HG03571 (cell line): ENCODE measurements around the gene NPRL2.
"Not testable (repeated sequence)": the region's sequence is repeated elsewhere in the genome, so short reads cannot be mapped to it uniquely, and the experiment has no call there.

Experiments used
- ATAC-seq: cut with Tn5 transposase; IDR thresholded peaks from one replicate; pipeline ENCODE4 v1.9.1; 2021; ENCODE audit not compliant: unreplicated experiment

Gene NPRL2

DNA sequence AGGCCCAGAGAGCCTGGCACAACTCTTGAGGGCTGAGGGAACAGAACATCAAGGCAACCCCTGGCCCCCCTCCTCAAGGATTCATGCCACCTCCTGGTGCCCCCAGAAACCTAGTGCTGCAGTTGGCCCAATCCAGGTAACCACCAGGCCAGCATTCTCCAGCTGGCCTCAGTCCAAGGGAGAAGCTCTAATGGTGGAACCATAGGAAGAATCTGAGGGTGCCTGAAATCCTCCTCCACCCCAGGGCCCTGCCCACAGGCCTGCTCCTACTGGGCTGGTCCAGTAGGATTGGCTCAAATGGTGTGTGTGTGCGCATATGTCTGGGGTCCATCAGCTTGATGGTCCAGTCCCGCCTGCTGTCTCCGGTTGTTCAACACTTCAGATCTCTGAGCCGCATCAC lies 35.8 kb downstream of the NPRL2 start:
- no peak for ATAC-seq

DNA sequence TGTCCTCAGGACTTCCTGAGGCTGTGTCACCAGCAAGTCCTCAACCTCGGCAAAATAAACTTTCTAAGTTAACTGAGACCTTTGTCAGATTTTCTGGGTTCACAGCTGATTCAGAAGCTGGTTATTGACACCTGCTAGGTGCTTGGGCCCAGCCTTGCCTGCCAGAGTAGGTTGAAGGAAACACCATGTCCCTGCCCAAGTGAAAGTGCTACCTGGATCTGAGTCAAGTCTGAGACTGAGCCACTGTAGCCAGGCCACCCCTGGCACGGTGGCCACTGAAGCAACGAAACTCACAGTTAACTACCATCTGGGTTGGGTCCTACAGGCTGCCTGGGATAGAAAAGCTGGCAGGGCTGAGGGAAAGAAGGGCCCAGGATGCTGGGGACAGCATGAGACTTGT lies 36.2 kb downstream of the NPRL2 start:
- no peak for ATAC-seq

DNA sequence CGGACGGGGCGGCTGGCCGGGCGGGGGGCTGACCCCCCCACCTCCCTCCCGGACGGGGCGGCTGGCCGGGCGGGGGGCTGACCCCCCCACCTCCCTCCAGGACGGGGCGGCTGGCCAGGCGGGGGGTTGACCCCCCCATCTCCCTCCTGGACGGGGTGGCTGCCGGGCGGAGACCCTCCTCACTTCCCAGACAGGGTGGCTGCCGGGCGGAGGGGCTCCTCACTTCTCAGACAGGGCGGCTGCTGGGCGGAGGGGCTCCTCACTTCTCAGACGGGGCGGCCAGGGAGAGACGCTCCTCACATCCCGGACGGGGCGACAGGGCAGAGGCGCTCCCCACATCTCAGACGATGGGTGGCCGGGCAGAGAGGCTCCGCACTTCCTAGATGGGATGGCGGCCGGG lies 38.5 kb downstream of the NPRL2 start:
- not testable (repeated sequence) for ATAC-seq

DNA sequence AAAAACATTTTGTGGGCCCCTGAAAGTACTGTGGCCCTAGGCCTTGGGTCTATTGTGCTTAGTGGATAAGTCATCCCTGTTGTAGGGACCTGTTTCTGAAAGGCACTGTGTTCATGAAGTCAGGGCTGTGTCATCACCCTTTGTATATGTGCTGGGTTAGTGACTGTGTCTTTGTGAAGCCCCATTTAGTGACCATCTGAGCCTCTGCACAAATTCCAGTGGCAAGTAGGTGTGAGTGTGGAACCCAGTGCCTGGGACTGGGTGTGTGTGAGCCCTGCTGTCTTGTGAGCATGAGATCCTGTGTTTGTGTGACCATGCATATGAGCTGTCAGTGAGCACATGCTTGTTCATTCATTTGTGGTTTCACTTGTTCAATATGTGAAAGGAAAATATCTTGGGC lies 46.0 kb downstream of the NPRL2 start:
- ATAC-seq: no peak

DNA sequence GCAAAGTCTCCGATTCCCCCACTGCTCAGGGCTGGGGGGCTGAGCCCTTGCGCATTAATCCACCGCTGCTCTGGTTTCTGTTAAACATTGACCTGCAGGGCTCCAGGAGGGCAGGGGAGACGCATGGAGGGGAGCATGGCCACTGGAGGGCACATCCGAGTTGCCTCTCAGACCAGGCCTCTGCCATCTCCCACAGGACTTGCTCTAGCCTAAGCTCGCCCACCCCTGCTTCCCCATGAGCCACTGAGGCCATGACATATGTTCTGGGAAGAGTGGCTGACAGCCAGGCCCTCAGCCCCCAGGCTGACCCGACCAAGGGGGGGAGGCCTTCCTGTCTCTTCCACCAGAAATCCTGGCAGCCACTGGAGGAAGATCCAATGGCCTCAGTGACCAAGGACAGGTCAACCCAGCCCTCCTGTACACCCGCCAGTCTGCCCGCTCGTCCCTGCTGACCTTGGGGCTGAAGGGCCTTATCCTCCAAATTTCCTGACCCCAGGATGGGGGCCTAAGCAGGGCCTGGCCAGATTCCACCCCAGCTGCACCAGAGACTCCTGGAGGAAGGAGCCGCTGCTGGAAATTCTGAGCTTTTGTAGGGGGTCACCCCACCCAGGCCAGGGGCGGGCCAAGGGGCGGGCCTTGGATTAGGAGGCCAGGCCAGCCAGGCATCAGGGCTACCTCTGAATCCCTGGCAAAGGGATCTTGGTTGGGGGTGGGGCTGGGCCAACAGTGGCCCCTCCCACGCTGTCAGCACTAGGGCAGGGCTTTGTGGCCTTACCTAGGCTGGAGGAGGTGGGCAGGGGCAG lies 47.4 kb downstream of the NPRL2 start, which contains the start of gene HYAL1:
Gene HYAL1 (minus strand): TSS at position 562 of the 803 bp plus-strand sequence. CDS start 618 bp downstream, outside the sequence.
- ATAC-seq: no peak

DNA sequence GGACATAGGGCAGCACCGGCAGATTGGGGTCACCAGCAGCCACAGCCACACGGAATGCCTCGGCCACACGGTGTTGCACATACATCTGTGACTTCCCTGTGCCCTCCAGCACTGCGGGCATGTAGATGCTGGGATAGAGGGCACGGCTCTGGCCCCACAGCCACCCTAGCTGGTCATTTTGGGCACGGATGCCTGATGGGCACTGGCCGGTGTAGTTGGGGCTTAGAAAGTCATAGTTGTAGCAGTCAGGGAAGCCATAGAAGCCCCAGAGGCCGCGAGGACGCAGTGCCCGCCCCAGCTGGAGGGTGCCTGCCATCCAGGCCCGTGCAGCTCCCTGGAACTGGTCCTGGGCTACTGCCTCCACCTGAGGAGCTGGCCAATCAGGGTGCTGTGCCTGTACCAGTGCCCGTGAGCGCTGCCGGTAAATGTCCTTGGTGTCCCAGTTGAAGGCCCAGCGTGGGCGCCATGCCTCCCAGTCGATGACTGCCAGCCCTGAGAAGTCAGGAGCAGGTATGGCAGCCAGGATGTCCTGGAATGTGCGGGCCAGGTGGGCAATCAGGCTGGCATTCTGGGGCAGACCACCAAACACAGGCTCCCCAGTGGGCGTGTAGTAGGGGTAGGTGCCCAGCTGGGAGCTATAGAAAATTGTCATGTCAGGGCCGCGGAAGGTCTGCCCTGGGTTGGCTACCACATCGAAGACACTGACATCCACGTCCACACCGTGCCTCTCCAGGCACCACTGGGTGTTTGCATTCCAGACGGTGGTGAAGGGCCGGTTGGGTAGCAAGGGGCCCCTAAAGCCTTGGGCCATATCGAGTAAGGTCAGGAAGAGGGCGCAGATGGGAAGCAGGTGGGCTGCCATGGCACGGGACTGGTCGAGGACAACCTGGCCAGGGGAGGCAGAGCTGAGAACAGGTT lies 48.2 kb downstream of the NPRL2 start:
- ATAC-seq: no peak

DNA sequence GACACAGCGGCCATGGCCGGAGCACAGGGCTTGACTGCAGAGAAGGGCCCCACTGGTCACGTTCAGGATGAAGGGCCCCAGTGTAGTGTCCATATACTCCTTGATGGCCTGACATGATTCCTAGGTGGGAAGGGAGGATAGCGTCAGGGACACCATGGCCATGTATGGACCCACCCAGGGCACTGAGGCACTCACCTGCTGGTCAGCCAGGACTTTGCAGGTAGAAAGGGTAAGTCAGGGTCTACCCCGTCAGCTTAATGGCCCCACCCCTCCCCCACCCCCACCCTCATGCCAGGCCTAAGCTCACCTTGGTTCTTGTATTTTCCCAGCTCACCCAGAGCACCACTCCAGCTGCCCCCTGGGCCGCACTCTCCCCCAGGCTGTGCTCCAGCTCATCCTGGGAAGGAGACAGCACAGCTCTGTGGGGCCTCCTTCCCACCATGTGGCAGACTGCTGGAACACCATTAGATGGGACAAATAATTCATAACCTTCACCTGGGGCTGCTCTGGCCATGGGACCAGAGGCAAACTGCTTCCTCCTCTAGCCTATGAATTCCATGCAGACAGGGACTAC lies 49.8 kb downstream of the NPRL2 start:
- no peak for ATAC-seq

DNA sequence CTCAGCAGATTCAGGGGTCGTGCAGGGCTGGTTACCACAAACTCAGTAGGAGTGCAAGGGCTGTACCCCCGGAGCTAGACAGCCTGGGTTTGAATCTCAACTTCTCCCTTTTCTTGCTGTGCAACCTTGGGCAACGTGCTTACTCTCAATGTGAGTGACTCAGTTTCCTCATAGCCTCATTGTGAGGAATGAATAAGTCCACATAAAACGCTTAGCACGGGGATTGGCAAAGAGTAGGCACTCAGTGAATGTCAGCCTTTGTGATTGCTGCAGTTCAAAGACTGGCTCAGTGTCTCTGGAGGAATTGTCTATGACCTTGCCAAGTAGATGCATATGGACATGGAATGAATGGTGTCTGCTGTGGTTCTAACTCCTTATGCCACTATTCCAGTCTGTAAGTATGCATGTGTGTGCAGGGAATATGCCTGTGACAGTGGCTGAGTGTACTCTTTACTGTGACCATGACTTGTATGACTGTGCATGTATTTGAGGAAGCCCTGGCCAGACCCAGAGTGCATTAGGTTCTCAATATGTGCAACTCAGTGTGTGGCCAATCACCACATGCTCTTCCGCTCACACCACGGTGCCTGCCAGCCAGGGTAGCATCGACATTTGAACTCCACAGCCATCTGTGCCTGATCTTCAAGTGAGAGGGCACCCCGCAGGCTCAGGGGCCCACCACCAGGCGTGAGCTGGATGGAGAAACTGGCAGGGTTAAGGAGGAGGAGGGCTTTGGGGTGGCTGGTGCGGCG lies 50.5 kb downstream of the NPRL2 start:
- ATAC-seq: no peak

DNA sequence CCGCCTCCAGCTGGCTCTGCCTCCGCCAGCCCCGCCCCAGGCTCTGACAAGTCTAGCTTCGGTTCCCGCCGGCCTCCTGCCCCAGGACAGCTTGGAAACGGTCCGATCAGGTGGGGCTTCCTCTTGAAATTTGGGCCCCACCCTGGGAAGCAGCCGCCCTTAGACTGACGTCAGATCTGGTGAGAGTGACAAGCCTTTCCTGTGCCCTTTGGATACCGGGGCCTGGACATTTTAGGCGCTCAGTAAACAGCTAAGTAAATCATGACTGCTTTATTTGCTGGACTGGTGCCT lies 51.0 kb downstream of the NPRL2 start:
- ATAC-seq: no peak

DNA sequence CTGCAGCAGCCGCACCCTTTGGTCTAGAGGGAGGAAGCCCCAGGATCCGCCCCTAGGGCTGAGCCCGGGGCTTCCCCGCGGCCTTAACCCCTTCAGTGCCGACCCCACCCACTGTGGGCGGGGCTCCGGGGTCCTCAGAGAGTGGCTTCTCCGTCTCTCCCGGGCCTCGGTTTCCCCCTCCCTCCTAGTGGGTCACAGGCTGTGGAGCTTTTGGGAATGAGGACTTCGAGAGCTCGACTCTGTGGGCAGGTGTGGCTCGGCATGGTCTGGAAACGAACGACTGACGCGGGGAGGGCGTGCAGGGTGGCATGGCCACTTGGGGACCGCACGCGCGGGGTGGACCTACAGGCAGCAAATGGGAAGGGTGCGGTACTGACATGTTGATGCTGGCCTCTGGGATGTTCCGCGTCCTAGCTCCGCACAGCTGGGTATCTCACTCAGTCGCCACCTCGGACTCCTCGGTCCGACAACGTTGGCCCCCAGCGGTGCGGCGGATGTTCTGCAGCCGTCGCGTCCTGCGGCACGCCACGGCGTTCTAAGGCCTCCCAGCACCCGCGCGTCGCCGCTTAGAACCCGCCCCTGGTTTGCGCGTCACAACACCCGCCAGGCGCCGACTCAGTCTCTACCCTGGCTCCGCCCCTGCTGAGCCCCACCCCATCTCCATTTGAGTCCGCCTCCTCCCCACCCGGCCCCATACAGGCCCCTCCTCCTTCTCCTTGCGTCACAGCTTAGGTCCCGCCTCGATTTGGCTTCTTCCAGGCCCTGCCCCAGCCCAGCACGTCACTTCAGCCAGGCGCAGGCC lies 51.5 kb downstream of the NPRL2 start, which contains the start of the genes HYAL3 and NAA80:
Gene HYAL3 (minus strand): TSS at position 570 of the 802 bp plus-strand sequence. CDS start 3,803 bp downstream, outside the sequence.
Gene NAA80 (minus strand): TSS at position 570 of the 802 bp plus-strand sequence. CDS start 1,942 bp downstream, outside the sequence.
- peak; percentile 84 for ATAC-seq

DNA sequence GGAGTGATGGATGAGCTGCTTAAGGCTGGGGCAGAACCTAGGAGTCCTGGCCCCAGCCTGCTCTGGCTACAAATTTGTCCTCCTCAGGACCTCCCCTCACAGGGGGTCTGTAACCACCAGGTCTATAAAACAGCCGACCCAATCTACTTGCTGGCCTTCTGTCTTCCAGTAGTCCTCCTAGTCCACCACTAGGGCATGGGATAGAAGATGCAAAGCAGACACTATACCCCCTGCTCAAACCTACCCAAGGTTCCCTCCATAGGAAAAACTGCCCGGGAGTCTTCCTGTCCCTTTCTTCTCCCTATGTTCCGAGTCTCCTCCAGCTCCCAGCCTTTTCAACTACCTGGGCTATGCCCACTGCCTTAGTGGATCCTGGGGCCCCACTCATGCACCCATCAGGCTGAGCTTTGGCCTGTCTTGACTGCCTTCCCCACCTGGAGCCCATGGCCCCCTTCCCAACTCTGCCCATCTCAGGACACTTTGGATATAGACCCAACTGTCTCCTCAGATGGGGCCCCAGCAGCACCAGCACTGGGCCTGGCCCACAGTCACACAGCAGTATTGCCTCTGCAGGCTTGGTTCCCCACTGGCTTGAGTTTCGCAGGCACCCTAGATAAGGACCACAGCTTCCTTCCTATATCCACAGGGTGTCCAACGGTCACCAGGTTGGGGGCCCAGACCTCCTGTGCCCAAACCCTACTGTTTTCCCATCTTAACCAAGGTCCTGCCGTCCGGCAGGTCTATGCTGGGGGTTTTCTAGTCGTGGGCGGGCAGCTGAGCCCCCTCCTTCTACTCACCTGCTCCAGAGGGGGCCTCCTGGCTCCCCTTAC lies 52.5 kb downstream of the NPRL2 start:
- ATAC-seq: no peak

DNA sequence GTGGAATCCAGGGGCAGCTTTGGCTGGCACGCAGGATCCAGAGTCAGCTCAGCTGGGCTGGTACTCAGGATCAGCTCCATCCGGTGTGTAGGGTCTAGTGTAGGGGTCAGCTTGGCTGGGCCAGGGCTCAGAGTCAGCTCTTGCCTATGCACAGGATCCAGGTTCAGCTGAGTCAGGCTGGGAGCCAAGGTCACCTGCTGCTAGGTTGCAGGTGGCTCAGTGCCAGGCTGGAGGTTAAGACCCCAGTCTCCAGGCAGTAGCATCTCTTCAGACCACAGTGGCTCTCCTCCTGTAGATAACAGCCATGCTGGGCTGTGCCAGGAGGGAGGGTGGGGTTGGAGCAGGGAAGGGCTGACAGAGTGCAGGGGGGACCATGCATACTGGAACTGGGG lies 53.2 kb downstream of the NPRL2 start:
- ATAC-seq: no peak
